Measurements from ENCODE around the gene CLDN1. TPM values are rescaled to one million over a fixed set of nuclear protein-coding genes. Genes with fewer than 3 reads are reported as not detected.

Gene CLDN1
- polyA plus RNA-seq, 1 of the 3 experiments (the other 2 are of a cell fraction) = 0.82 TPM

DNA sequence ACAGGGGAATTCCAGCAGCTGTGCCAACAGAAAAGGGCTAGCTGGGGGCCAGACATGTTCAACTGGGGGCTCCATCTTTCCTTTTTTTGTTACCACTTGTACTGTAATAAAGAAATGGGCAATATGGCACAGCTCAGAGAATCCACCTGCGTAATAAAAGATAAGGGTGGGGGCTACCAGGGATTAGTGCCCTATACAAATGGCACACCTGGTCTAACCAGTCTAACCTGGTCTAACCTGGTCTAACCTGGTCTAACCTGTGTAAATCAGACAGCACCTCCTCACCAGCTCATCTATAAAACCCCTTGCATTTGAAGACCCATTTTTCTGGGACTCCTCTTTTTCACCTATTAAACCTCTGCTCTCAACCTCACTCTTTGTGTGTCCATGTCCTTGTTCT lies 39.5 kb upstream of the CLDN1 start:
- Histone ChIP-seq H4K20me1 (ENCODE audit: insufficient read depth) (no peaks in the 10 kb centered on the region), H3K4me1 (ENCODE audit: control insufficient read depth in 1 of 2, insufficient read depth in 2 of 2, low read depth in 1 of 2, low read length in 1 of 2) (no peaks in the 10 kb centered on the region), H3K9me2 (no peaks in the 10 kb centered on the region), H3K9me3 (no peaks in the 10 kb centered on the region), H2AFZ (ENCODE audit: low read depth) (no peak overlapping the region), H3K79me2 (ENCODE audit: insufficient read depth) (no peaks in the 10 kb centered on the region), H3K27ac (ENCODE audit: low read depth in 2 of 2, low read length in 1 of 2) (no peak overlapping the region), H3K9ac (no peak overlapping the region), H3K4me2 (no peak overlapping the region), H3F3A (replicated peaks; ENCODE audit: insufficient read depth) (no peaks in the 10 kb centered on the region), H3K36me3 (replicated peaks in 1 of 2; ENCODE audit: control insufficient read depth in 1 of 2, insufficient read depth in 2 of 2, low read length in 1 of 2) (no peaks in the 10 kb centered on the region), H3K27me3 (ENCODE audit: insufficient read depth) (no peaks in the 10 kb centered on the region; the same call in 1 of the 2 replicates), H3K4me3 (ENCODE audit: low read depth in 2 of 2, low read length in 1 of 2) (no peak overlapping the region)
- TF ChIP-seq NFIC (IDR thresholded peaks at IDR 0.05; ENCODE audit: borderline replicate concordance) (no peak), NRF1 (IDR thresholded peaks at IDR 0.05; ENCODE audit: low read depth, low read length) (no peak), FOXJ3 (CRISPR knock-in tag; IDR thresholded peaks at IDR 0.05) (no peak), GATA2 (CRISPR knock-in tag; IDR thresholded peaks at IDR 0.05) (no peak), MEF2A (IDR thresholded peaks at IDR 0.05; ENCODE audit: borderline replicate concordance, low read depth) (no peak), RCOR1 (IDR thresholded peaks at IDR 0.05; ENCODE audit: low read length) (no peak), SMC3 (IDR thresholded peaks at IDR 0.05; ENCODE audit: low read depth, low read length) (no peak), POLR2AphosphoS5 (IDR thresholded peaks at IDR 0.05; ENCODE audit: low read depth, low read length) (no peak), EZH2phosphoT487 (IDR thresholded peaks at IDR 0.05; ENCODE audit: borderline replicate concordance, low read depth) (no peak)
- TF ChIP-seq, protein P1, sequence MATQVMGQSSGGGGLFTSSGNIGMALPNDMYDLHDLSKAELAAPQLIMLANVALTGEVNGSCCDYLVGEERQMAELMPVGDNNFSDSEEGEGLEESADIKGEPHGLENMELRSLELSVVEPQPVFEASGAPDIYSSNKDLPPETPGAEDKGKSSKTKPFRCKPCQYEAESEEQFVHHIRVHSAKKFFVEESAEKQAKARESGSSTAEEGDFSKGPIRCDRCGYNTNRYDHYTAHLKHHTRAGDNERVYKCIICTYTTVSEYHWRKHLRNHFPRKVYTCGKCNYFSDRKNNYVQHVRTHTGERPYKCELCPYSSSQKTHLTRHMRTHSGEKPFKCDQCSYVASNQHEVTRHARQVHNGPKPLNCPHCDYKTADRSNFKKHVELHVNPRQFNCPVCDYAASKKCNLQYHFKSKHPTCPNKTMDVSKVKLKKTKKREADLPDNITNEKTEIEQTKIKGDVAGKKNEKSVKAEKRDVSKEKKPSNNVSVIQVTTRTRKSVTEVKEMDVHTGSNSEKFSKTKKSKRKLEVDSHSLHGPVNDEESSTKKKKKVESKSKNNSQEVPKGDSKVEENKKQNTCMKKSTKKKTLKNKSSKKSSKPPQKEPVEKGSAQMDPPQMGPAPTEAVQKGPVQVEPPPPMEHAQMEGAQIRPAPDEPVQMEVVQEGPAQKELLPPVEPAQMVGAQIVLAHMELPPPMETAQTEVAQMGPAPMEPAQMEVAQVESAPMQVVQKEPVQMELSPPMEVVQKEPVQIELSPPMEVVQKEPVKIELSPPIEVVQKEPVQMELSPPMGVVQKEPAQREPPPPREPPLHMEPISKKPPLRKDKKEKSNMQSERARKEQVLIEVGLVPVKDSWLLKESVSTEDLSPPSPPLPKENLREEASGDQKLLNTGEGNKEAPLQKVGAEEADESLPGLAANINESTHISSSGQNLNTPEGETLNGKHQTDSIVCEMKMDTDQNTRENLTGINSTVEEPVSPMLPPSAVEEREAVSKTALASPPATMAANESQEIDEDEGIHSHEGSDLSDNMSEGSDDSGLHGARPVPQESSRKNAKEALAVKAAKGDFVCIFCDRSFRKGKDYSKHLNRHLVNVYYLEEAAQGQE (IDR thresholded peaks at IDR 0.05; ENCODE audit: low read depth, low read length) = no peak
- 55% methylated on average over 1 of the region's 1 CpG for WGBS (ENCODE audit: low lambda C conversion rate)
- no peak for DNase-seq
- POLR2A ChIA-PET = no interaction called here
- CTCF ChIA-PET = no interaction called here

DNA sequence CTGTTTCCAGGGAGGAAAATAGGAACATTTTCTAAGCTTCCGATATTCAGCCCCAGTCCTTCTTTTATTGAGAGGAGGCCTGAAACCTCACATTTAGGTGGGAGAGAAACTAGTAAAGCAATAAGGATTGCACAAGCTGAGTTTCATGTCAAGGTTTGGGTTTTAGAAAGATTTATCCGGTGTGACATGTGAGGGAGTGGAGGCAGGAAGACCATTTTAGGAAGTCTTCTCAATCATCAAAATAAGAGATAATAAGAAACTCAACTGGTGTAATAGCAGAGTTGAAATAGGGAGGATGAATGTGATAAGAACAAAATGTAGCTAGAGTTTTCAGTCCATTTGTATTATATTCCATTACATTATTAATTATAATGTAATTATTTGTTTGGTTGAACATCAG lies 38.0 kb upstream of the CLDN1 start:
- WGBS (ENCODE audit: low lambda C conversion rate) = 26% methylated on average over 2 of the region's 2 CpGs
- H3F3A ChIP-seq (replicated peaks; ENCODE audit: insufficient read depth) = no peaks in the 10 kb centered on the region
- no peaks in the 10 kb centered on the region for H3K79me2 ChIP-seq (ENCODE audit: insufficient read depth)
- H3K36me3 ChIP-seq (replicated peaks in 1 of 2; ENCODE audit: control insufficient read depth in 1 of 2, insufficient read depth in 2 of 2, low read length in 1 of 2) = no peaks in the 10 kb centered on the region
- H3K9me3 ChIP-seq = no peaks in the 10 kb centered on the region; the same call in 1 of the 2 replicates
- H3K27me3 ChIP-seq (ENCODE audit: insufficient read depth) = no peaks in the 10 kb centered on the region; the same call in 1 of the 2 replicates
- no peak overlapping the region for H3K4me2 ChIP-seq
- no peaks in the 10 kb centered on the region for H3K4me1 ChIP-seq (ENCODE audit: control insufficient read depth in 1 of 2, insufficient read depth in 2 of 2, low read depth in 1 of 2, low read length in 1 of 2)
- H3K9me2 ChIP-seq = no peaks in the 10 kb centered on the region
- no peak for DNase-seq
- H3K4me3 ChIP-seq (ENCODE audit: low read depth in 2 of 2, low read length in 1 of 2) = no peak overlapping the region
- H3K27ac ChIP-seq (ENCODE audit: low read depth in 2 of 2, low read length in 1 of 2) = no peak overlapping the region
- H2AFZ ChIP-seq (ENCODE audit: low read depth) = no peak overlapping the region
- no peaks in the 10 kb centered on the region for H4K20me1 ChIP-seq (ENCODE audit: insufficient read depth)
- CTCF ChIA-PET = no interaction called here
- no peak overlapping the region for H3K9ac ChIP-seq
- POLR2A ChIA-PET = no interaction called here
- TF ChIP-seq RCOR1 (IDR thresholded peaks at IDR 0.05; ENCODE audit: low read length) (no peak), ELF1 (IDR thresholded peaks at IDR 0.05) (no peak), YY1 (IDR thresholded peaks at IDR 0.05; ENCODE audit: low read depth) (no peak), TCF12 (IDR thresholded peaks at IDR 0.05) (no peak), EZH2phosphoT487 (IDR thresholded peaks at IDR 0.05; ENCODE audit: borderline replicate concordance, low read depth) (no peak), GABPA (IDR thresholded peaks at IDR 0.05; ENCODE audit: low read depth) (no peak), FOXJ3 (CRISPR knock-in tag; IDR thresholded peaks at IDR 0.05) (no peak), JUND (IDR thresholded peaks at IDR 0.05) (no peak), NFIC (IDR thresholded peaks at IDR 0.05; ENCODE audit: borderline replicate concordance) (no peak), RFX5 (IDR thresholded peaks at IDR 0.05; ENCODE audit: low read length) (no peak), POLR2AphosphoS5 (IDR thresholded peaks at IDR 0.05; ENCODE audit: low read depth, low read length) (no peak)
- TF ChIP-seq, protein P2, sequence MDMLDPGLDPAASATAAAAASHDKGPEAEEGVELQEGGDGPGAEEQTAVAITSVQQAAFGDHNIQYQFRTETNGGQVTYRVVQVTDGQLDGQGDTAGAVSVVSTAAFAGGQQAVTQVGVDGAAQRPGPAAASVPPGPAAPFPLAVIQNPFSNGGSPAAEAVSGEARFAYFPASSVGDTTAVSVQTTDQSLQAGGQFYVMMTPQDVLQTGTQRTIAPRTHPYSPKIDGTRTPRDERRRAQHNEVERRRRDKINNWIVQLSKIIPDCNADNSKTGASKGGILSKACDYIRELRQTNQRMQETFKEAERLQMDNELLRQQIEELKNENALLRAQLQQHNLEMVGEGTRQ (IDR thresholded peaks at IDR 0.05; ENCODE audit: borderline replicate concordance, low read depth, low read length) = no peak
- TF ChIP-seq, protein P3, sequence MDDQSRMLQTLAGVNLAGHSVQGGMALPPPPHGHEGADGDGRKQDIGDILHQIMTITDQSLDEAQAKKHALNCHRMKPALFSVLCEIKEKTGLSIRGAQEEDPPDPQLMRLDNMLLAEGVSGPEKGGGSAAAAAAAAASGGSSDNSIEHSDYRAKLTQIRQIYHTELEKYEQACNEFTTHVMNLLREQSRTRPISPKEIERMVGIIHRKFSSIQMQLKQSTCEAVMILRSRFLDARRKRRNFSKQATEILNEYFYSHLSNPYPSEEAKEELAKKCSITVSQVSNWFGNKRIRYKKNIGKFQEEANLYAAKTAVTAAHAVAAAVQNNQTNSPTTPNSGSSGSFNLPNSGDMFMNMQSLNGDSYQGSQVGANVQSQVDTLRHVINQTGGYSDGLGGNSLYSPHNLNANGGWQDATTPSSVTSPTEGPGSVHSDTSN (IDR thresholded peaks at IDR 0.05) = no peak
- TF ChIP-seq, protein P4, sequence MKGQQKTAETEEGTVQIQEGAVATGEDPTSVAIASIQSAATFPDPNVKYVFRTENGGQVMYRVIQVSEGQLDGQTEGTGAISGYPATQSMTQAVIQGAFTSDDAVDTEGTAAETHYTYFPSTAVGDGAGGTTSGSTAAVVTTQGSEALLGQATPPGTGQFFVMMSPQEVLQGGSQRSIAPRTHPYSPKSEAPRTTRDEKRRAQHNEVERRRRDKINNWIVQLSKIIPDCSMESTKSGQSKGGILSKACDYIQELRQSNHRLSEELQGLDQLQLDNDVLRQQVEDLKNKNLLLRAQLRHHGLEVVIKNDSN (IDR thresholded peaks at IDR 0.05; ENCODE audit: borderline replicate concordance, low read depth) = no peak
- TF ChIP-seq, protein P1 (IDR thresholded peaks at IDR 0.05; ENCODE audit: low read depth, low read length) = no peak

Data from SK-N-SH (cell line).